Activated CD4-positive, CD25-positive, alpha-beta regulatory T cell (primary cell): ENCODE data around the gene TUSC2.

ENCODE experiments used
- DNase-seq, 4 experiments: peaks; one replicate each; lab custom pipeline; 2025; lab: John Stamatoyannopoulos, UW

TUSC2 gene, protein sequence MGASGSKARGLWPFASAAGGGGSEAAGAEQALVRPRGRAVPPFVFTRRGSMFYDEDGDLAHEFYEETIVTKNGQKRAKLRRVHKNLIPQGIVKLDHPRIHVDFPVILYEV

GRCh38 chr3:50327943-50328691 lies at the start of gene TUSC2:
Gene TUSC2 (minus strand): TSS chr3:50328223. CDS start chr3:50328099, 124 bp downstream.
- peak; percentile 83 to 90 (median 86) for DNase-seq

GRCh38 chr3:50375258-50375931 lies 47.4 kb upstream of the TUSC2 start:
- no peak for DNase-seq

DNA sequence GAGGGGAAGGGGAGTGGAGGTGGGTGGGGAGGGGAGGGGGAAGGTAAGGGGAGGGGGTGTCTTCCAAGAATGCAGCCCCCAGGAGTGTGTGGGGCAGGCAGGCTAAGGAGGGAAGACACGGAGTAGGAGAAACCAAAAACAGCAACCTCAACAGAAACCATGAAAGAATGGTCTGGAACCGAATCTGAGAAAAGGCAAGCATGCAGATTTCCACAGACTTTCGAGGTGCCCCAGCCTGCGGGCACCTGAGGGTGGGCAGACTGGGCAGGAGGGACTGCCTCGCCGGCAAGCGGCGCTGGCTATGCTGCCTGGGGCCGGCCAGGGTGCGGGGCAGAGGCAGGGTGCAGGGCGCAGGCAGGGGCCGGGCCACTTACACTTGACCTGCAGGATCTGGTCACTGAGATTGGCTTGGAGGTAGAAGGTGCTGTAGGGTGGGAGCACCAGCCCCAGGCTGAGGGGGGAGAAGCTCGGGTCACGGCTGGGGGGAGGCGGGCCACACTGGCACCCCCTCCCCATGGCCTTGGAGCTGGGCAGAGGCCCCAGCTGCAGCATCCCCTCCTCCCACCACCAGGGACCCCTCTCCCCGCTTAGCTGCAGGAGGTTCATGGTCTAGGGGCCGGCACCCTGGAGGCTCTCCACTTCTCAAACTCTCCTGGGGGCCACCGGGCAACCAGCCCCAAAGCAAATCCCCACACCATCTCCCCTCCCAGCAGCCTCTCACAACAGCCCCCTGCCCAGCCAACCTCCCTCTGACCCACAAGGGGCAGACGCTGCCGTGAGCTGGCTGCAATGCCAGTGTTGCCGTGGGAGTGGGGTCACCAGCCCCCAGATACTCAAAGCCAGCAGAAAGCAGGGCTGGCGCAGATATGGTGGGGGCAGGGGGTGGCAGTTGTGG lies 46.6 kb upstream of the TUSC2 start:
- no peak for DNase-seq

DNA sequence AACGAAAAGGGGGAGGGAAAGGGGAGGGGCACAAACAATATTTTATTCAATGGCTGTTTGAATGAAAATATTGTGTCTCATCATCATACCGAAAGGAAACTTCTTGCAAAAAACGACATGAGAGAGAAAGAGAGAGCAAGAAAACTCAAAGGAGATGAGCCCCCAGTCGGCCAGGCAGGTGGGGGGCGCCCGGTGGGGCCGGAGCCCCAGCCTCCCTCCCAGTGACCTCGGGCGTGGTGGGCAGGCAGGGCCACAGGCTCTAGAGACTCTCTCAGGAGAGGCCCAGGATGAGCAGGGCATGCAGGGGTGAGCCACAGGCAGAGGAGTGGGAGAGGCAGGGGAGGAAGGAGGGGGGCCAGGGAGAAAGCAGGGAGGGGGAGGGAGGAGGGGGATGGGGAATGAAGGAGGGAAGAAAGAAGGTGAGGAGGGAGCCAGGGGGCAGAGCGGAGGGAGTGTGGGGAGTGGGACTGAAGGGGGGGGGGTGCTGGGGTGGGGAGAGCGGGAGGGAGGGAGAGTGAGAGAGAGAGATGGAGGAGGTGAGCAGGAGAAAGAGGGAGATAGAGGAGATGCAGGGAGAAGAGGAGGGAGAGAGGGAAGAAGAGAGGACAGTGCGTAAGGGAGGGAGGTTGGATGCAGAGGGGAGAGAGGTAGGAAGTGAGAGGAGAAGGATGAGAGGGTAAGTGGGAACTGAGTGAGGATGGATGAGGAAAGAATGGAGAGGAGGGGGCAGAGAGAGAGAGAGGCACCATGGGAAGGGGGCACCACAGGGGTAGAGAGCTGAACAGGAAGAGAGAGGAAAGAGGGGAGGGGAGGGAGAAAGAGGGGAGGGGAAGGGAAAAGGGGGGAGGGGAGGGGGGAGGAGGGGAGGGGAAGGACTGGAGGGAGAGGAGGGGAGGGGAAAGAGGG lies 45.4 kb upstream of the TUSC2 start:
- DNase-seq: no peak

DNA sequence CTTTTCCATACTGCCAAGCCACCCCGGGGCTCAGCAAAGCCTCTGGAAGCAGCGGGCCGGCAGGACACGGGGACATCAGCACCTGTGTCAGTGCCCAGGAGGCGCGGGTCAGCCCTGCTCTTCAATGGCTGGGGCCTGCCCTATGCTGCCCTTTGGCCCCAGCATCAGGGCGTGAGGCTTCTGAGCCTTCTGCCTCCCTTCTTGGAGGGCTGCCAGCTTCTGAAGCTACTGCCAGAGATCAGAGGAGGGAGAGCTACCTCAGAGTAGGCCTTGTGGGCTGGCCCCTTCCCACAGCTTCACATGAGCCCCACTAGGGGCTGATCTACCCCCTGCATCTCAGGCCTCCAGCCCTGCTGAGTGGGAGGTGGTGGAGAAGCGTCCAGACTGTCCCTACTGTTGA lies 44.3 kb upstream of the TUSC2 start:
- DNase-seq: no peak

DNA sequence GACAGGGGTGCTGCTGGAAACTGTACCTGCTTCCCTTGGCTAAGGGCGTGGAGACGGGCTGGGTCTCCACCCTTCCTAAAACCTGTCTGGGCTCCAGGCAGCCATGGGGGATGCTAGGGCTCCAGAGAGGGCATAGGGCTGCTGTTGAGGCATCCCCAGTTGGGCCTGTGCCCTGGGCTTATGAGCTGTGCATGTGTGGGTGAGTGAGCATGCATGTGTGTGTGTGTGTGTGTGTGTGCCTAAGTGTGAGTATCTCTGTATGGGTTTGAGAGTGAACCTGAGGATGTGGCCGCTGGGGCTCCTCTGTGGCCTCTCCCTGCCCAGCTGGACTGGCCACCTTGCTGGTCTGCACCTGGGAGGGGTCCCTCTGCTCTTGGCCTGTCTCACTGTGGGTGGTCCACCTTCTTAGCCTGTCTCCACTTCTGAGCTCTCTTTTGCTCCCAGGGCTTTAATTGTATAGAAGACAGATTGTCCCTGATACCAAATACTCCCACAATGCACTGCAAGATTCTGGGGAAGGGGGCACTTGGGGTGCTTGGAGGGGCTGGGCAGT lies 43.2 kb upstream of the TUSC2 start:
- DNase-seq: no peak

GRCh38 chr3:50370594-50370993 lies 42.6 kb upstream of the TUSC2 start:
- DNase-seq: no peak

GRCh38 chr3:50369012-50369670 lies 41.1 kb upstream of the TUSC2 start:
- no peak for DNase-seq

DNA sequence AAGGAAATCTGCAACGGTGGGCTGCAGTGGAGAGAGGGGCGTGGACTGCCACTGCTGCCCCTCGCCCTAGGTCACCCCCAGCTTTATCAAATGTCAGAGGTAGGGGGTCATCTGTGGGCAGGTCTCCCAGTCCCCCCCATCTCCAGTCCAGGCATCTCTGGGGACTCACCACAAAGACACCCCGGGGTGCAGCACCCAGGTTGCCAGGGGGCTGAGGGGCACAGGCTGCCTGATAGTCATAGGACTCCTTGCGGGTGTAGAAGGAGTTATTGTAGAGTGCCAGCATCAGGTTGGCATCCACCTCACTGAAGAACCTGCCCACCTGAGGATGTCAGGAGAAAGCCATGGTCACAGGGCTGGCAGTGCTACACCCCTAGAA lies 37.8 kb upstream of the TUSC2 start:
- DNase-seq: no peak

GRCh38 chr3:50365080-50365841 lies 37.2 kb upstream of the TUSC2 start:
- peak; percentile 87 to 95 (median 89) for DNase-seq

GRCh38 chr3:50364573-50365079 lies 36.6 kb upstream of the TUSC2 start:
- no peak for DNase-seq

DNA sequence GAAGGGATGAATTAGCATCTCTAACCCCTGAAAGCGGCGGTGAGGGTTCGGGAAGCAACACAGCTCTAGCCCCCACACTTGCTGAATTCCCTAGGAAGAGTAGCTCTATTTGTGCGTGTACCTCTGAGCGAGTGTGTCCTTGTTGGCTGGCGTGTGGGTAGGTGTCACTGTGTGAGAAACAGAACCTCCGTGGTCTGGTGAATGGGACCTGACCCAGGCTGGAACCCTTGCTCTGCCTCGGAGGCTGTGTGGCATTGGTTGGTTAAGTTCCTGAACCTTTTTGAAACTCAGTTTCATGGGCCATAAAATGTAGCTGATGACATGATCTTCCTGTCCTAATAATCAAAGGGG lies 31.7 kb upstream of the TUSC2 start:
- DNase-seq: no peak

DNA sequence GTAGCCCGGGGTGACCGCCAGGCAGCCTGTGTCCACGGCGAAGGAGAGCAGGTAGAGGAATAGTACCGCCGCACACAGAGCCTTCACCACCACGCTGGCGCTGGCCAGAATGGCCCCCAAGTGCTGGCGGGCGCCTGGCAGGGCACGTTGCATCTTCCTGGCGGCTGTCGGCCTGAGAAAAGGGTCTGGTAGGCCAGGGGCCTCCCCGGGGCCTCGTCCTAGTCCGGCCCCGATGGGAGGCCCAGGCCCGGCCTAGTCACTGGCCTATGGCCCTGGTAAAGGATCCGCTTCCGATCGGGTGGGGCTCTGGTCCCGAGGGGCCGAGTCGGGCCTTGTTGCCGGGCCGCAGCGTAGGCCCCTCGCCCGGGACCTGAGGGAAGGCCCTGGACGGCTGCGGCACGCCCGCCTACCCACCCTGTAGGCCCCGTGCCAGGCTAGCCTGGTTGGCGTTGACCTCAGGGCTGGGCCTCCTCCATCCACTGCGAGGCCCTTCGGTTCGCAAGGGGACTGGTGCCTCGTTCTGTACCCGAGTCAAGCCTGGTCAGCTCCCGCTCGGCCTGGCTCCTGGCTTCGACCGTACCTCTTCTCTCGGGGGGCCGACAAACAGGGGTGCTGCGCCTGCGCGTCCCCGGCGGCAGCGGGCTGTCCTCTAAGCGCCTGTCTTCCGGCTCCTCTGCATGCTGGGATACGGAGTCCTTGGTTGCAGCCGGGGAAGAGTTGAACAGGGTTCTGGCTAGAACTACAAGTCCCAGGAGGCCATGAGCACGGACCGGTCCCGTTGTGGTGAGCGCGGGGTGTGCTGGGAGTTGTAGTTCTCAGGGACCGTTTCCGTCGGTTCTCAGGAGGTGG lies 31.1 kb upstream of the TUSC2 start, which contains the start of gene TMEM115:
TMEM115 (minus strand) TSS at position 611 of the 849 bp plus-strand sequence; CDS start at position 153, 458 bp downstream.
- DNase-seq: peak; percentile 85 to 92 (median 88)

DNA sequence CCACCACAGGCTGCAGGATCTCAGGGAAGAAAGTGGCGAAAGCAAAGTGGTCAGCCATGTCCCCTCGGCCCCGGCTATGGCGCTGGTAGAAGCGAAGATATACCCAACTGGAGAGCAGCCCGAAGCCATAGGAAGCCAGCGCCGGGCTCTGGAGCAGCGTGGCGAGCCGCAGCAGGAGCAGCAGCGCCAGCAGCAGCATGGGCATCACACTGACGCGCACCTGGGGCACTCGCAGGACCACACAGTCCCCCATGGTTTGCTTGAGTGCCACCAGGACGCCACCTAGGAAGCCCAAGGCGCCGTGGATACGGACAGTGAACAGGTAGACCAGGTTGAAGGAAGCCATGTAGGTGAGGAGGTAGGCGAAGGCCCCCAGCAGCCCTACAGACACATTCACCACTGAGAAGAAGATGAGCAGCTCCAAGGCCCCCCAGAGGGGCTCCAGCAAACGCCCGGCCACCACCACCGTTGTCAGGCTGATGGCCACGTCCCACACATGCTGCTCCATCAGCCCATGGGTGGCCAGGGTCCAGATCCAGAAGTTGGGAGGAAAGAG lies 30.4 kb upstream of the TUSC2 start:
- DNase-seq: no peak

DNA sequence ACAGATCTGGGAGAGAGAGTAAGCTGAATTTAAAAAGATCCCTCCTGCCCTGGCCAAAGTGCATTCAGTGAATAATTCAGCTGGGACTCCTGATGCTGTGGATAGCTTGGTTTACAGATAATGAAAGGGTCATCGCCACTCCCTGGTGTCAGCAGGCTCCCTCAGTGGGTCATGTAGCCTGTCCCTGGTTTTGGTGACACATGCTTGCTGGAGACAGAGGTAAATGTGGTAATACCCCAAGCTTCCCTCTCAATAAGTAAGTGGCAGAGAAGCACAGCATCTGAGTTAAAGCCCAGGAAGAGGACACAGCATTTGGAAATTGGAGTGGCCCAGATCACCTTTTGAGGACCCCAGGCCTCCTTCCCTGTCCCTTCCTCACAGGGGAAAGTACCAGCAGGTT lies 29.5 kb upstream of the TUSC2 start:
- no peak for DNase-seq

DNA sequence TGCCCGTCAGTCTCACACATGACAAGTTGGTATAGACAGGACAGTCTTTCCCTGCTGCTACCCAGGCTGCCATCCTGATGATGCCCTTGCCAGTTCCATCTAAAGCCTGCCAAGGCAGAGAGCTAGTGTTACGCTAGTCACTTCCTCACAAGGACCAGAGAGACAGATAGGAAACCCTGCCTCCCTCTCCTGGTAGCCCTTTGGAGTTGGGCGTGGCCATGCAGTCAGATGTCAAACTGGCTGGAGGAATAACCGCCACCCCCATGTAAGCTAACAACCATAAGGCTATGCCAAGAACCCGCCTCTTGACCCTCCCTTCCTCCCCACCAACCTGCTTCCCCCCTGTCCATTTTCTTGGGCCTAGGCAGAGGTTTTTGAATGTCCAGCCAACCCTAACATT lies 28.5 kb upstream of the TUSC2 start:
- no peak for DNase-seq

DNA sequence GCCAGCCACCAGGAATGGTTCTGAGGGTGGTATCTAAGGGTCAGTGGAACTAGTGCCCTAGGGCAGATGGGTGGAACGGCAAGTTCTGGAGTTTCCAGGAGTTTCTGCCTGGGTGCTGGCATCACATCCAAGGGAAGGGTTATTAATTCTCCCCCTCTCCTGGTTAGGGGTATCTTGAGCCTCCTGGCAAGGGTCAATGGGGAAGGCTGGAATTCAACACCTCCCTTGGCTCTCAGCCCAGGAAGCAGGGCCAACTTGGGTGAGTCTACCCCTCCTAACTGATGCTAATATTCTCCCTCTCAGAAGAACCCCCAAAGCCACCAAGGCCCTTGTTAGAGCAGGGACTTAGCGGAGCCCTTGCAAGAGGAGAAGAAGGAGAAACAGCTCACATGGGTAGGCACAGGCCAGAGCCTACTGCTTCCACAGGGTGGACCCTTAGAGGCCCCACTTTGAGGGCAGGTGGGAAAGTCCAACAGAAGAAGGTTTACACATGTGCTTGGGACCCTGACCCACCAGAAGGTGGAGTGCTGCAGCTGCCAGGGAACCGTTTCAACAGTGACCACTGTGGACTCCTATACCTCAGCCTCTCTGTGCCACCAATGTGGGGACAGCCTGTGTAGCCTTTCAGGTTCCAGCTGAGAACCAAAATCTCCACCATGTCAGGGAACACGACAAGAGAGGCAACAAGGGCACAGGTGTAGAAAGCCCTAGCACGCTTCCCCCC lies 28.0 kb upstream of the TUSC2 start:
- DNase-seq: no peak
